ENCODE data around the gene SLC26A11. TPM values are rescaled to one million over a fixed set of nuclear protein-coding genes. Genes with fewer than 3 reads are reported as not detected.

The SLC26A11 gene
- total RNA-seq, 1 donor from 2014 or later = 7.9 TPM

DNA sequence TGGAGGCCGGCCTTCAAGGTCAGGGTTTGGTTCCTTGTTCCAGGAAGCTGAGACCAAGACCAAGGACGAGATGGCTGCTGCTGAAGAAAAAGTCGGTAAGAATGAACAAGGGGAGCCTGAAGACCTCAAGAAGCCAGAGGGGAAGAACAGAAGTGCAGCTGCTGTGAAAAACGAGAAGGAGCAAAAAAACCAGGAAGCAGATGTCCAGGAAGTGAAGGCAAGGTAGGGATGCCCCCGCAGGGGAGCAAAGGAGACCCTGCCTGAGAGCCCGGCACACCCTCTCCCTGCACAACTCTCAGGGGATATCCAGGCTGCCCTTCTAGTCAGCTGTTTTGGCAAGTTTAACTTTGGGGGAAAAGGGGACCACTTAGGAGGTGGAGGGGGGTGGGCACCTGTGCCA, 69.4 kb downstream of the SLC26A11 start:
- Mint-ChIP-seq H3K4me3 (no peak overlapping the region), H3K27me3 (ENCODE audit: insufficient read depth, low read depth) (peaks cover 2% of the 10 kb centered on the region), H3K9me3 (no peaks in the 10 kb centered on the region), H3K36me3 (peaks cover 14% of the 10 kb centered on the region), H3K27ac (no peak overlapping the region), H3K4me1 (peaks cover 21% of the 10 kb centered on the region)
- H2AFZ ChIP-seq (replicated peaks) = no peak overlapping the region
- no peaks in the 10 kb centered on the region for H3K36me3 ChIP-seq
- TF ChIP-seq EZH2phosphoT487 (IDR thresholded peaks at IDR 0.05) (no peak), EZH2 (IDR thresholded peaks at IDR 0.05) (no peak)
- no peak overlapping the region for H3K4me3 ChIP-seq
- no peak overlapping the region for H3K4me2 ChIP-seq
- no peaks in the 10 kb centered on the region for H3F3A ChIP-seq (ENCODE audit: low read depth)
- no peaks in the 10 kb centered on the region for H3K4me1 ChIP-seq
- H3K27me3 ChIP-seq = no peaks in the 10 kb centered on the region
- H3K9ac ChIP-seq = no peak overlapping the region
- DNase-seq (ENCODE audit: low spot score) = no peak
- no peak overlapping the region for H3K27ac ChIP-seq
- no peaks in the 10 kb centered on the region for H3K79me2 ChIP-seq (ENCODE audit: low read depth)
- no peaks in the 10 kb centered on the region for H3K9me3 ChIP-seq (ENCODE audit: low read depth)
- no peaks in the 10 kb centered on the region for H4K20me1 ChIP-seq (ENCODE audit: low read depth)

DNA sequence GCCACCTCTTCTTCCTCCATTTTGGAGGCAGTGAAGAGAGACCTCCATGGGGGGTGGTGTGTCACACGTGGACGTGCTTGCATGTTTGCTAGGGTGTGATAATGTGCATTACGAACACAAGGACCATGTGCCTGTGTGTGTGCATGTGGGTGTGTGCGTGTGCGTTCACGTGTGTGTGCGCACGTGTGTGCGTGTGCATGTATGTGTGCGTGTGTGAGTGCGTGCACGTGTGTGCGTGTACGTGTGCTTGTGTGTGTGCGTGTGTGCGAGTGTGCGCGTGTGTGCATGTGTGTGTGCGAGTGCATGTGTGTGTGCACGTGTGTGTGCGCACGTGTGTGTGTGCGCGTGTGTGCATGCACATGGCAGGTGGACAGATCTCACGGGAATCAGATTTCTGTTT, 69.9 kb downstream of the SLC26A11 start:
- H4K20me1 ChIP-seq (ENCODE audit: low read depth) = no peaks in the 10 kb centered on the region
- H3K79me2 ChIP-seq (ENCODE audit: low read depth) = no peaks in the 10 kb centered on the region
- H3K36me3 ChIP-seq = no peaks in the 10 kb centered on the region
- H3K4me3 ChIP-seq = no peak overlapping the region
- no peak overlapping the region for H2AFZ ChIP-seq (replicated peaks)
- peak overlapping the region; percentile 53 for H3K27ac Mint-ChIP-seq
- H3K9me3 ChIP-seq (ENCODE audit: low read depth) = no peaks in the 10 kb centered on the region
- no peaks in the 10 kb centered on the region for H3K4me1 ChIP-seq
- DNase-seq (ENCODE audit: low spot score) = no peak
- no peak overlapping the region for H3K9ac ChIP-seq
- TF ChIP-seq, protein P1, sequence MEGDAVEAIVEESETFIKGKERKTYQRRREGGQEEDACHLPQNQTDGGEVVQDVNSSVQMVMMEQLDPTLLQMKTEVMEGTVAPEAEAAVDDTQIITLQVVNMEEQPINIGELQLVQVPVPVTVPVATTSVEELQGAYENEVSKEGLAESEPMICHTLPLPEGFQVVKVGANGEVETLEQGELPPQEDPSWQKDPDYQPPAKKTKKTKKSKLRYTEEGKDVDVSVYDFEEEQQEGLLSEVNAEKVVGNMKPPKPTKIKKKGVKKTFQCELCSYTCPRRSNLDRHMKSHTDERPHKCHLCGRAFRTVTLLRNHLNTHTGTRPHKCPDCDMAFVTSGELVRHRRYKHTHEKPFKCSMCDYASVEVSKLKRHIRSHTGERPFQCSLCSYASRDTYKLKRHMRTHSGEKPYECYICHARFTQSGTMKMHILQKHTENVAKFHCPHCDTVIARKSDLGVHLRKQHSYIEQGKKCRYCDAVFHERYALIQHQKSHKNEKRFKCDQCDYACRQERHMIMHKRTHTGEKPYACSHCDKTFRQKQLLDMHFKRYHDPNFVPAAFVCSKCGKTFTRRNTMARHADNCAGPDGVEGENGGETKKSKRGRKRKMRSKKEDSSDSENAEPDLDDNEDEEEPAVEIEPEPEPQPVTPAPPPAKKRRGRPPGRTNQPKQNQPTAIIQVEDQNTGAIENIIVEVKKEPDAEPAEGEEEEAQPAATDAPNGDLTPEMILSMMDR (IDR thresholded peaks at IDR 0.05) = no peak
- TF ChIP-seq EZH2phosphoT487 (IDR thresholded peaks at IDR 0.05) (no peak), EZH2 (IDR thresholded peaks at IDR 0.05) (no peak)
- H3K4me3 Mint-ChIP-seq = no peak overlapping the region
- no peaks in the 10 kb centered on the region for H3K27me3 ChIP-seq
- H3K27ac ChIP-seq = no peak overlapping the region
- peaks cover 14% of the 10 kb centered on the region for H3K36me3 Mint-ChIP-seq
- peaks cover 19% of the 10 kb centered on the region for H3K4me1 Mint-ChIP-seq
- no peak overlapping the region for H3K4me2 ChIP-seq
- H3K27me3 Mint-ChIP-seq (ENCODE audit: insufficient read depth, low read depth) = peaks cover 2% of the 10 kb centered on the region
- no peaks in the 10 kb centered on the region for H3K9me3 Mint-ChIP-seq
- H3F3A ChIP-seq (ENCODE audit: low read depth) = no peaks in the 10 kb centered on the region

DNA sequence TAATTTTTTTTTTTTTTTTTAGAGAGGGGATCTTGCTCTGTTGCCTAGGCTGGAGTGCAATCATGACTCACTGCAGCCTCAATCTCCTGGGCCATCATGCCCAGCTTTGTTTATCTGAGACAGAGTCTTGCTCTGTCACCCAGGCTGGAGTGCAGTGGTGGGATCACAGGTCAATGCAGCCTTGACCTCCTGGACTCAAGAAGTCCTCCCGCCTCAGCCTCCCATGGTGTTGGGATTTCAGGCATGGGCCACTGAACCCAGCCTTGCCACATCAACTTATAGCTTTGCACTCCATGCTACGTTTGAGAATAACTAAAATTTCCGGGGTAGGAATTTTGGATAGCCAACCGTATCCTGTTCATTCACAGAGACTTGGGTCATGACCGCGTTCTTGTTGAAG, 71.0 kb downstream of the SLC26A11 start:
- Histone ChIP-seq H2AFZ (replicated peaks) (no peak overlapping the region), H3K4me3 (no peak overlapping the region), H3K27me3 (no peaks in the 10 kb centered on the region), H3K9ac (no peak overlapping the region), H3F3A (ENCODE audit: low read depth) (no peaks in the 10 kb centered on the region), H3K4me1 (no peaks in the 10 kb centered on the region), H3K4me2 (no peak overlapping the region), H3K9me3 (ENCODE audit: low read depth) (no peaks in the 10 kb centered on the region), H3K36me3 (no peaks in the 10 kb centered on the region), H3K27ac (no peak overlapping the region), H4K20me1 (ENCODE audit: low read depth) (no peaks in the 10 kb centered on the region), H3K79me2 (ENCODE audit: low read depth) (no peaks in the 10 kb centered on the region)
- no peak for DNase-seq (ENCODE audit: low spot score)
- Mint-ChIP-seq H3K4me3 (no peak overlapping the region), H3K36me3 (peaks cover 14% of the 10 kb centered on the region), H3K27me3 (ENCODE audit: insufficient read depth, low read depth) (peaks cover 2% of the 10 kb centered on the region), H3K9me3 (no peaks in the 10 kb centered on the region), H3K27ac (peak overlapping the region; percentile 39), H3K4me1 (peaks cover 19% of the 10 kb centered on the region)
- TF ChIP-seq, protein P1 (IDR thresholded peaks at IDR 0.05) = no peak
- no peak for TF ChIP-seq EZH2phosphoT487 (IDR thresholded peaks at IDR 0.05)
- no peak for TF ChIP-seq EZH2 (IDR thresholded peaks at IDR 0.05)

DNA sequence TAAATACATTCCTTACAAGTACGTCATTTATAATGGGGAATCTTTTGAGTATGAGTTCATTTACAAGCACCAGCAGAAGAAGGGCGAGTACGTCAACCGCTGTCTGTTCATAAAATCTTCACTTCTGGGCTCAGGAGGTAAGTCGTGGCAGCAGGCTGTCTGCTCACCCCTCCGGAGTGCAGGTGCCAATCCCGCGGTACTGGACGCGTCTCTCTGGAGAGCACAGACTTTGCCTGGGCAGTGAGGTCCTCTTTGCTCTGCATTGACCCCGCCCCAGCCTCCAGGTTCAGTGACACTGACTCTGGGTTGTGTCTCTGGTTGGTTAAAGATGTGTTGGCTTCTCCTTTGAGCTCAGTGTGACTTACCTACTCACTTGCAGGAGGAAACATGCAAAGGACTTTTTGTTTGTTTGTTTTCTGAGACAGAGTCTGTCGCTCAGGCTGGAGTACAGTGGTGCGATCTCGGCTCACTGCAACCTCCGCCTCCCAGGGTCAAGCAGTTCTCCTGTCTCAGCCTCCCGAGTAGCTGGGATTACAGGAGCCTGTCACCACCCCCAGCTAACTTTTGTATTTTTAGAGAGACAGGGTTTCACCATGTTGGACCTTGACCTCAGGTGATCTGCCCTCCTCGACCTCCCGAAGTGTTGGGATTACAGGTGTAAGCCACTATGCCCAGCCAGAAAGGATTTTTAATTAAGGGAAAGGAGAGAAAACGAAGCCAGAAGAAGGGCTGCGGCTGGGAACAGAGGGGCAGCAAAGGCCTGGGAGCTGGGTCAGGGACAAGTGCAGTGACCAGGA, 71.7 kb downstream of the SLC26A11 start:
- Histone ChIP-seq H2AFZ (replicated peaks) (no peak overlapping the region), H3K36me3 (no peaks in the 10 kb centered on the region), H3K9ac (no peak overlapping the region), H3K79me2 (ENCODE audit: low read depth) (no peaks in the 10 kb centered on the region), H3K4me2 (no peak overlapping the region), H3K9me3 (ENCODE audit: low read depth) (no peaks in the 10 kb centered on the region), H3K27ac (no peak overlapping the region), H3K4me3 (no peak overlapping the region), H4K20me1 (ENCODE audit: low read depth) (no peaks in the 10 kb centered on the region), H3K4me1 (no peaks in the 10 kb centered on the region), H3K27me3 (no peaks in the 10 kb centered on the region), H3F3A (ENCODE audit: low read depth) (no peaks in the 10 kb centered on the region)
- Mint-ChIP-seq H3K4me1 (peaks cover 19% of the 10 kb centered on the region), H3K36me3 (peaks cover 14% of the 10 kb centered on the region), H3K4me3 (no peak overlapping the region), H3K27ac (peak overlapping the region; percentile 57), H3K27me3 (ENCODE audit: insufficient read depth, low read depth) (peaks cover 2% of the 10 kb centered on the region), H3K9me3 (no peaks in the 10 kb centered on the region)
- TF ChIP-seq EZH2phosphoT487 (IDR thresholded peaks at IDR 0.05) (no peak), EZH2 (IDR thresholded peaks at IDR 0.05) (no peak)
- TF ChIP-seq, protein P1 (IDR thresholded peaks at IDR 0.05) = no peak
- DNase-seq (ENCODE audit: low spot score) = no peak
